WTC11 (cell line): ENCODE measurements around the gene GPR62. TPM values are rescaled to one million over a fixed set of nuclear protein-coding genes. Genes with fewer than 3 reads are reported as not detected.

ENCODE experiments used
- ATAC-seq: fragments of 200-7000 bp; cut with Tn5 transposase; 2 replicates; pipeline ENCODE4 v1.10.0; 2021; ENCODE audit warnings: mild to moderate bottlenecking, moderate library complexity
- CTCF ChIA-PET: fragments of 300-600 bp; sonication (Branson Sonifier 250); formaldehyde crosslinking; loops from one replicate; lab custom pipeline; 2021; ENCODE audit warnings: antibody characterized with exemption; lab: Charles Lee
- POLR2A ChIA-PET: fragments of 350-600 bp; sonication (Branson Sonifier 250); formaldehyde crosslinking; loops from one replicate; lab custom pipeline; 2021; ENCODE audit warnings: antibody characterized with exemption; lab: Charles Lee
- DNase-seq: peaks from one replicate; pipeline ENCODE4 v3.0.0; 2021; ENCODE audit warnings: low spot score
- H3K27ac Mint-ChIP-seq: 2 replicates; pipeline ENCODE4 v1.8.0; 2021; ENCODE audit warnings: mixed read lengths
- H3K27me3 Mint-ChIP-seq: 2 replicates; pipeline ENCODE4 v1.8.0; 2021; ENCODE audit warnings: low read depth, mild to moderate bottlenecking, moderate library complexity, mixed read lengths
- H3K36me3 Mint-ChIP-seq: 2 replicates; pipeline ENCODE4 v1.8.0; 2021; ENCODE audit warnings: mixed read lengths
- H3K4me1 Mint-ChIP-seq: 2 replicates; pipeline ENCODE4 v1.8.0; 2022; ENCODE audit warnings: mixed read lengths
- H3K4me3 Mint-ChIP-seq: 2 replicates; pipeline ENCODE4 v1.8.0; 2021; ENCODE audit warnings: mild to moderate bottlenecking, moderate library complexity, mixed read lengths
- H3K9me3 Mint-ChIP-seq: 2 replicates; pipeline ENCODE4 v1.8.0; 2021; ENCODE audit warnings: mixed read lengths
- GRHL2 ChIP-seq: fragments of 250-450 bp; sonication (Bioruptor Pico); IDR thresholded peaks from 2 replicates; pipeline ENCODE4 v1.8.0; 2022; ENCODE audit warnings: mild to moderate bottlenecking, moderate library complexity; ENCODE audit not compliant: insufficient replicate concordance, severe bottlenecking
- HMGA2 ChIP-seq: fragments of 250-450 bp; sonication (Bioruptor Pico); IDR thresholded peaks from 2 replicates; pipeline ENCODE4 v1.4.0; 2021; ENCODE audit warnings: mild to moderate bottlenecking, moderate library complexity
- IRF2 ChIP-seq: sonication (generic); formaldehyde crosslinking; IDR thresholded peaks from 2 replicates; pipeline ENCODE4 v1.8.0; 2022; ENCODE audit warnings: low read depth, missing genetic modification reagents, borderline replicate concordance
- KAT7 ChIP-seq: sonication (generic); formaldehyde crosslinking; IDR thresholded peaks from 2 replicates; pipeline ENCODE4 v1.8.1; 2023; ENCODE audit warnings: missing genetic modification reagents, mild to moderate bottlenecking, borderline replicate concordance
- NFE2L1 ChIP-seq: sonication (generic); formaldehyde crosslinking; IDR thresholded peaks from 2 replicates; pipeline ENCODE4 v1.8.1; 2023; ENCODE audit warnings: missing genetic modification reagents
- NFYB ChIP-seq: sonication (generic); formaldehyde crosslinking; conservative IDR thresholded peaks from 2 replicates; pipeline ENCODE4 v1.8.0; 2022; ENCODE audit warnings: low read depth, missing genetic modification reagents
- NR1H2 ChIP-seq: sonication (generic); formaldehyde crosslinking; IDR thresholded peaks from 2 replicates; pipeline ENCODE4 v1.9.0; 2021; ENCODE audit warnings: mild to moderate bottlenecking, moderate library complexity, missing genetic modification reagents
- SMAD4 ChIP-seq: sonication (generic); formaldehyde crosslinking; IDR thresholded peaks from 2 replicates; pipeline ENCODE4 v1.8.0; 2022; ENCODE audit warnings: mild to moderate bottlenecking, missing genetic modification reagents
- ZNF138 ChIP-seq: sonication (generic); formaldehyde crosslinking; conservative IDR thresholded peaks from 2 replicates; pipeline ENCODE4 v1.8.1; 2022; ENCODE audit warnings: mild to moderate bottlenecking, moderate library complexity, missing genetic modification reagents
- ZNF396 ChIP-seq: fragments of 250-450 bp; sonication (Bioruptor Pico); IDR thresholded peaks from 2 replicates; pipeline ENCODE4 v1.8.0; 2021; ENCODE audit warnings: mild to moderate bottlenecking, moderate library complexity, borderline replicate concordance
- total RNA-seq: library from RNA; stranded (reverse); gene quantifications from 3 replicates; pipeline ENCODE4 v1.2.3, GENCODE V29; 2021
- TF ChIP-seq, protein P1 (sequence below): sonication (generic); formaldehyde crosslinking; IDR thresholded peaks from 2 replicates; pipeline ENCODE4 v1.8.0; 2022; ENCODE audit warnings: mild to moderate bottlenecking, missing genetic modification reagents
- TF ChIP-seq, protein P2 (sequence below): sonication (generic); formaldehyde crosslinking; conservative IDR thresholded peaks from 2 replicates; pipeline ENCODE4 v1.8.1; 2023; ENCODE audit warnings: mild to moderate bottlenecking, low read depth, missing genetic modification reagents, moderate library complexity
- TF ChIP-seq, protein P3 (sequence below): sonication (generic); formaldehyde crosslinking; IDR thresholded peaks from 2 replicates; pipeline ENCODE4 v1.8.0; 2023; ENCODE audit warnings: missing genetic modification reagents
- TF ChIP-seq, protein P4 (sequence below): fragments of 250-450 bp; sonication (Bioruptor Pico); IDR thresholded peaks from 2 replicates; pipeline ENCODE4 v1.9.0; 2021; ENCODE audit warnings: moderate library complexity, mild to moderate bottlenecking, inconsistent platforms, borderline replicate concordance
- TF ChIP-seq, protein P5 (sequence below): fragments of 250-450 bp; sonication (Bioruptor Pico); IDR thresholded peaks from 2 replicates; pipeline ENCODE4 v1.9.0; 2021; ENCODE audit warnings: mild to moderate bottlenecking

The GPR62 gene
- total RNA-seq, 1 experiment from 2014 or later: 0.24 TPM

DNA sequence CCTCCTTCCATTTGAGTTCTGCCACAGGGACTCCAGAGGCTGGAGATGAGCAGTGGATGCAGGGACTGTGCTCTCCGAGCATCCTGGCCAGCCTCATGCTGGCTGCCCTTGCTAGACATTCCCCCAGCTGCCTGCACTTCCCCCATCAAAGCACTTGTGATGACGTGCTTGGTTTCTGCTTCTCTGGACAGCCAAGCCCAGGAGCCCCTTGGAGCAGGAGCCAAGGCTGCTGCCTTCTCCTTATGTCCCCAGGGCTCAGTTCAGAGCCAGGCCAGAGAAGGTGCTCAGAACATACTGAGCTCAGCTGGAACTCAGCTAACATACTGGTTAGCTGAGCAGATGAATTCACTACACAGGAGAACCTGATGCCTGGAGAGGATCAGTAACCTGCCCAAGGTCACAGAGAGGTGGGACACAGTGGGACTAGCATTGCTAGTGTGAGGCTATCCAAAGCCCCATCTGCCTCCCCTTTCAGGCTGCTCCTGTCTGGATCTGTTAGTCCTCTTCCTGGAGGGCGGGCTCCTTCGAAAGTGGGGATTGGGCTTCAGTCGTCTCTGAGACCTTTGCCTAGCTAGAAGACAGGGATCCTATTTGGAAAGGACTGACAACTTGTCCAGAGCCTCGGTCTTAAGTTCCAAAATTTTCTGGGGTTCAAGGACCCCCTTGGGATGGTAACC is 7.8 kb downstream of the GPR62 start:
- Mint-ChIP-seq H3K36me3 (no peaks in the 10 kb centered on the region), H3K4me3 (no peak overlapping the region), H3K27ac (no peak overlapping the region)
- DNase-seq: no peak
- CTCF ChIA-PET: interaction anchor here (1.4 to 6.5 kb wide), 3 partner anchors 12 to 143 kb away, joined by 3 to 60 read pairs (median 19); partner anchors contain the start of genes ABHD14A, ABHD14B and ACY1
- no peak for ATAC-seq
- TF ChIP-seq, protein P1, sequence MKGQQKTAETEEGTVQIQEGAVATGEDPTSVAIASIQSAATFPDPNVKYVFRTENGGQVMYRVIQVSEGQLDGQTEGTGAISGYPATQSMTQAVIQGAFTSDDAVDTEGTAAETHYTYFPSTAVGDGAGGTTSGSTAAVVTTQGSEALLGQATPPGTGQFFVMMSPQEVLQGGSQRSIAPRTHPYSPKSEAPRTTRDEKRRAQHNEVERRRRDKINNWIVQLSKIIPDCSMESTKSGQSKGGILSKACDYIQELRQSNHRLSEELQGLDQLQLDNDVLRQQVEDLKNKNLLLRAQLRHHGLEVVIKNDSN (CRISPR knock-in tag): no peak
- no peak for TF ChIP-seq NFYB (CRISPR knock-in tag)
- no peak for TF ChIP-seq GRHL2 (CRISPR knock-in tag)
- TF ChIP-seq ZNF138: no peak
- TF ChIP-seq, protein P2, sequence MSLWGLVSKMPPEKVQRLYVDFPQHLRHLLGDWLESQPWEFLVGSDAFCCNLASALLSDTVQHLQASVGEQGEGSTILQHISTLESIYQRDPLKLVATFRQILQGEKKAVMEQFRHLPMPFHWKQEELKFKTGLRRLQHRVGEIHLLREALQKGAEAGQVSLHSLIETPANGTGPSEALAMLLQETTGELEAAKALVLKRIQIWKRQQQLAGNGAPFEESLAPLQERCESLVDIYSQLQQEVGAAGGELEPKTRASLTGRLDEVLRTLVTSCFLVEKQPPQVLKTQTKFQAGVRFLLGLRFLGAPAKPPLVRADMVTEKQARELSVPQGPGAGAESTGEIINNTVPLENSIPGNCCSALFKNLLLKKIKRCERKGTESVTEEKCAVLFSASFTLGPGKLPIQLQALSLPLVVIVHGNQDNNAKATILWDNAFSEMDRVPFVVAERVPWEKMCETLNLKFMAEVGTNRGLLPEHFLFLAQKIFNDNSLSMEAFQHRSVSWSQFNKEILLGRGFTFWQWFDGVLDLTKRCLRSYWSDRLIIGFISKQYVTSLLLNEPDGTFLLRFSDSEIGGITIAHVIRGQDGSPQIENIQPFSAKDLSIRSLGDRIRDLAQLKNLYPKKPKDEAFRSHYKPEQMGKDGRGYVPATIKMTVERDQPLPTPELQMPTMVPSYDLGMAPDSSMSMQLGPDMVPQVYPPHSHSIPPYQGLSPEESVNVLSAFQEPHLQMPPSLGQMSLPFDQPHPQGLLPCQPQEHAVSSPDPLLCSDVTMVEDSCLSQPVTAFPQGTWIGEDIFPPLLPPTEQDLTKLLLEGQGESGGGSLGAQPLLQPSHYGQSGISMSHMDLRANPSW (CRISPR knock-in tag): no peak
- TF ChIP-seq, all 79 proteins: peak for 0
- Mint-ChIP-seq H3K9me3 (no peaks in the 10 kb centered on the region), H3K4me1 (peaks cover 28% of the 10 kb centered on the region), H3K27me3 (peaks cover 23% of the 10 kb centered on the region)
- POLR2A ChIA-PET: interaction anchor here (1.3 kb wide), 1 partner anchor 20 kb away, joined by 8 read pairs; the partner anchor contains the start of gene ACY1

DNA sequence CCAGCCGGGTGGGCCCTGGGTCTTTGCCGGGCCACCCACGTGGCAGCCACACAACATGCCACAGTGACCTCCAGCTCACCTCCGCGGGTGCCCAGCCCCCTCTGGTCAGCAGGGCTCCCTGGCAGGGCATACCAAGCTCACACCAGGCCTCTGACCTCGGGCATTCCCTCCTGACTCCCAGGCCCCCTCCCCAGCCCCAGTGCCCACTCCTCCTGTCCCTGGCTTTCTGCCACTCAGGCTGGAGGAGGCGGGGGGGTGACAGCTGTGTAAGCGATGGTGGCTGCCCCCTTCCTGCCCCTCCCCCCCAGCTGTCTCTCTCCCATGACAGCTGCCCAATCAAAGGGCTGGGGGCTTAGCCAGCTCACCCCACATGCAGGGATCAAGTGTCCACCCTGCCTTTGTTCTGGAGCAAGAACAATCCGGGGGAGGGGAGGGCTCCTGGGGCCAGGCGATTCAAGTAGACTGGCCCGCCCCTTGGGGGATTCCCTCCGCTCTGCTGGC is 8.8 kb downstream of the GPR62 start:
- Mint-ChIP-seq H3K36me3 (no peaks in the 10 kb centered on the region), H3K9me3 (no peaks in the 10 kb centered on the region), H3K27ac (no peak overlapping the region), H3K4me1 (peaks cover 35% of the 10 kb centered on the region), H3K27me3 (peaks cover 23% of the 10 kb centered on the region), H3K4me3 (no peak overlapping the region)
- no peak for ATAC-seq
- ChIA-PET CTCF (interaction anchor here (1.4 to 6.5 kb wide), 3 partner anchors 11 to 144 kb away, joined by 3 to 60 read pairs (median 19); partner anchors contain the start of genes ABHD14A, ABHD14B and ACY1), POLR2A (interaction anchor here (0.7 to 1.3 kb wide), 2 partner anchors 19 to 749 kb away, joined by 3 to 8 read pairs; partner anchors contain the start of gene ACY1)
- peak; percentile 59 for DNase-seq
- TF ChIP-seq, protein P3, sequence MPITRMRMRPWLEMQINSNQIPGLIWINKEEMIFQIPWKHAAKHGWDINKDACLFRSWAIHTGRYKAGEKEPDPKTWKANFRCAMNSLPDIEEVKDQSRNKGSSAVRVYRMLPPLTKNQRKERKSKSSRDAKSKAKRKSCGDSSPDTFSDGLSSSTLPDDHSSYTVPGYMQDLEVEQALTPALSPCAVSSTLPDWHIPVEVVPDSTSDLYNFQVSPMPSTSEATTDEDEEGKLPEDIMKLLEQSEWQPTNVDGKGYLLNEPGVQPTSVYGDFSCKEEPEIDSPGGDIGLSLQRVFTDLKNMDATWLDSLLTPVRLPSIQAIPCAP (CRISPR knock-in tag): no peak
- TF ChIP-seq NR1H2 (CRISPR knock-in tag): no peak
- TF ChIP-seq, protein P4, sequence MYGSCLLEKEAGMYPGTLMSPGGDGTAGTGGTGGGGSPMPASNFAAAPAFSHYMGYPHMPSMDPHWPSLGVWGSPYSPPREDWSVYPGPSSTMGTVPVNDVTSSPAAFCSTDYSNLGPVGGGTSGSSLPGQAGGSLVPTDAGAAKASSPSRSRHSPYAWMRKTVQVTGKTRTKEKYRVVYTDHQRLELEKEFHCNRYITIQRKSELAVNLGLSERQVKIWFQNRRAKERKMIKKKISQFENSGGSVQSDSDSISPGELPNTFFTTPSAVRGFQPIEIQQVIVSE (CRISPR knock-in tag): no peak

DNA sequence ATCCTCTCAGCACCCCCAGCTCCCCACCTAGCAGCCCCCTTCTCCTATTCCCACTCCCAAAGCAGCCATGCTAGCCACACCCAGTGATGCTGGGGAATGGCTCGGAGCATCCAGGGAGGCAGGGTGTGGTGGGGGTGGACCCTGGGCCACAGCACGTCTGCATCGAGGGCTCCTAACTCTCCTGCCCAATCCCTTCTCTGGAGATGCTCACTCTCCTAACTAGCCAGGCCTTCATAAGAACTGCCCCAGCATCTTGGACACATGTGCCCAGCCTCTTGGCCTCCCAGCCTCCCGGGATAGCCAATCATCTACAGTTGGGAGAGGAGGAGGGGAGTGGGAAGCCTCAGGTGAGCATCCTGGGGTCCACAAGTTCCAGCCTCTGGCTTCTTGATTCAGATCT is 9.3 kb downstream of the GPR62 start:
- no peak overlapping the region for H3K4me3 Mint-ChIP-seq
- DNase-seq: no peak
- H3K27ac Mint-ChIP-seq: no peak overlapping the region

DNA sequence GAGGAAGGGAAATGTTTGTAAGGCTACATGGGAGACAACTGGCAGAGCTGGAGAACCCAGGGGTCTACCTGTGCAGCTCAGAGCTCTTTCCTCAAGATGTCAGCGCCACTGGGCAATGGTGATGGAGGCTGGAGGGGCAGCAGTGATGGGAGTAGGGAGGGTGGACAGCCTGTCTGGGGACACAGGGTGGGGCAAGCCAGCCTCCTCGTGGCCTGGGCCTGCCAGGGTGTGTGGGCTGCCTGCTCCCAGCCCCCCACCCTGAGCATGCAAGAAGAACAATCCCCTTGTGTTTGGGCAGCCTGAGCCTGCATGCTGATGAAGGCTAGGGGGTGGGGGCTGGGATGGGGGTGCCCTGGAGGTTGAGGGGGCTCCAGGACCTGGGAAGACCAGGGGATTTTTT is 10.8 kb downstream of the GPR62 start:
- H3K27ac Mint-ChIP-seq: no peak overlapping the region
- H3K9me3 Mint-ChIP-seq: no peaks in the 10 kb centered on the region
- H3K36me3 Mint-ChIP-seq: no peaks in the 10 kb centered on the region
- no peak for DNase-seq
- H3K4me3 Mint-ChIP-seq: peak overlapping the region; percentile 73
- CTCF ChIA-PET: interaction anchor here (1.1 to 6.5 kb wide), 4 partner anchors 9 to 24 kb away, joined by 8 to 60 read pairs (median 42); partner anchors contain the start of genes ABHD14A, ABHD14B, ACY1 and PARP3
- POLR2A ChIA-PET: interaction anchor here (1.1 to 1.6 kb wide), 4 partner anchors 8 to 30 kb away, joined by 3 to 6 read pairs (median 4); partner anchors contain the start of genes ABHD14B and ACY1
- no peak for ATAC-seq
- H3K4me1 Mint-ChIP-seq: peaks cover 50% of the 10 kb centered on the region
- peaks cover 23% of the 10 kb centered on the region for H3K27me3 Mint-ChIP-seq
- TF ChIP-seq, protein P5, sequence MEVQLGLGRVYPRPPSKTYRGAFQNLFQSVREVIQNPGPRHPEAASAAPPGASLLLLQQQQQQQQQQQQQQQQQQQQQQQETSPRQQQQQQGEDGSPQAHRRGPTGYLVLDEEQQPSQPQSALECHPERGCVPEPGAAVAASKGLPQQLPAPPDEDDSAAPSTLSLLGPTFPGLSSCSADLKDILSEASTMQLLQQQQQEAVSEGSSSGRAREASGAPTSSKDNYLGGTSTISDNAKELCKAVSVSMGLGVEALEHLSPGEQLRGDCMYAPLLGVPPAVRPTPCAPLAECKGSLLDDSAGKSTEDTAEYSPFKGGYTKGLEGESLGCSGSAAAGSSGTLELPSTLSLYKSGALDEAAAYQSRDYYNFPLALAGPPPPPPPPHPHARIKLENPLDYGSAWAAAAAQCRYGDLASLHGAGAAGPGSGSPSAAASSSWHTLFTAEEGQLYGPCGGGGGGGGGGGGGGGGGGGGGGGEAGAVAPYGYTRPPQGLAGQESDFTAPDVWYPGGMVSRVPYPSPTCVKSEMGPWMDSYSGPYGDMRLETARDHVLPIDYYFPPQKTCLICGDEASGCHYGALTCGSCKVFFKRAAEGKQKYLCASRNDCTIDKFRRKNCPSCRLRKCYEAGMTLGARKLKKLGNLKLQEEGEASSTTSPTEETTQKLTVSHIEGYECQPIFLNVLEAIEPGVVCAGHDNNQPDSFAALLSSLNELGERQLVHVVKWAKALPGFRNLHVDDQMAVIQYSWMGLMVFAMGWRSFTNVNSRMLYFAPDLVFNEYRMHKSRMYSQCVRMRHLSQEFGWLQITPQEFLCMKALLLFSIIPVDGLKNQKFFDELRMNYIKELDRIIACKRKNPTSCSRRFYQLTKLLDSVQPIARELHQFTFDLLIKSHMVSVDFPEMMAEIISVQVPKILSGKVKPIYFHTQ: no peak
- TF ChIP-seq SMAD4 (CRISPR knock-in tag) (no peak), NFE2L1 (no peak), IRF2 (CRISPR knock-in tag) (no peak), HMGA2 (no peak), NFYB (CRISPR knock-in tag) (no peak), KAT7 (no peak)

More for the DNA sequence above, 9.3 kb downstream of the GPR62 start:
- no peak for ATAC-seq
- Mint-ChIP-seq H3K27me3 (peaks cover 23% of the 10 kb centered on the region), H3K36me3 (no peaks in the 10 kb centered on the region), H3K4me1 (peaks cover 40% of the 10 kb centered on the region), H3K9me3 (no peaks in the 10 kb centered on the region)
- ChIA-PET CTCF (interaction anchor here (3.9 to 6.5 kb wide), 2 partner anchors 10 to 18 kb away, joined by 19 to 60 read pairs; partner anchors contain the start of genes ABHD14A, ABHD14B and ACY1), POLR2A (interaction anchor here (0.7 to 1.6 kb wide), 3 partner anchors 9 to 749 kb away, joined by 3 to 6 read pairs (median 3); partner anchors contain the start of genes ABHD14B and ACY1)
- no peak for TF ChIP-seq ZNF396
